GM12878 (cell line): ENCODE data around the gene URI1. TPM values are rescaled to one million over a fixed set of nuclear protein-coding genes. Genes with fewer than 3 reads are reported as not detected.

Experiments
- ATAC-seq: fragments of 200-7000 bp; cut with Tn5 transposase; 3 replicates; pipeline ENCODE4 v1.9.1; 2020; ENCODE audit warnings: mild to moderate bottlenecking, moderate library complexity
- BruUV-seq: library from RNA; stranded (reverse); fragments of 400-500 nt; replicated peaks from 2 replicates; lab custom pipeline; 2021; lab: Mats Ljungman, UMichigan
- CTCF ChIA-PET: fragments of 300-600 bp; sonication (Branson Sonifier 250); formaldehyde crosslinking; extraction: SDS; loops from one replicate; lab custom pipeline; 2021; ENCODE audit warnings: inconsistent platforms; lab: Yijun Ruan, JAX
- POLR2A ChIA-PET: fragments of 350-600 bp; formaldehyde crosslinking; extraction: SDS; loops from one replicate; lab custom pipeline; 2021; ENCODE audit warnings: inconsistent platforms; lab: Charles Lee
- RAD21 ChIA-PET: fragments of 300-600 bp; sonication (Branson Sonifier 250); formaldehyde crosslinking; loops from one replicate; lab custom pipeline; 2023; ENCODE audit warnings: antibody characterized with exemption; ENCODE audit not compliant: unreplicated experiment; lab: Charles Lee
- SMC1A ChIA-PET: fragments of 300-600 bp; sonication (Branson Sonifier 250); formaldehyde crosslinking; loops from one replicate; lab custom pipeline; 2023; ENCODE audit not compliant: unreplicated experiment, uncharacterized antibody; lab: Charles Lee
- DNase-seq: peaks from one replicate; pipeline ENCODE4 v3.0.0-alpha.2; 2011; ENCODE audit warnings: low read depth, low spot score
- FAIRE-seq: peaks from 3 replicates; lab custom pipeline; 2011; peaks lifted over from hg19 to GRCh38; lab: Jason Lieb, UNC
- H2AFZ ChIP-seq: 2 replicates; pipeline ENCODE4 v1.6.0; 2011; ENCODE audit warnings: low read depth, low read length, control low read depth; ENCODE audit not compliant: control insufficient read depth
- H3K27ac ChIP-seq: 2 replicates; pipeline ENCODE4 v1.5.1; 2011; ENCODE audit warnings: control low read depth; ENCODE audit not compliant: control insufficient read depth, insufficient read depth
- H3K27me3 ChIP-seq, 2 experiments: replicated peaks in 1 of 2; 2 replicates each; pipeline versions ENCODE4 v1.6.0 to v1.6.1; 2011; ENCODE audit warnings: low read length in 1 of 2; ENCODE audit not compliant: control insufficient read depth in 2 of 2, insufficient read depth in 2 of 2
- H3K36me3 ChIP-seq, 2 experiments: 2 replicates each; pipeline ENCODE4 v1.5.1; 2011; ENCODE audit warnings: low read length in 1 of 2; ENCODE audit not compliant: control insufficient read depth in 2 of 2, insufficient read depth in 2 of 2
- H3K4me1 ChIP-seq: 2 replicates; pipeline ENCODE4 v1.6.1; 2011; ENCODE audit warnings: mild to moderate bottlenecking, low read length, moderate library complexity, mixed read lengths; ENCODE audit not compliant: control insufficient read depth, insufficient read depth
- H3K4me2 ChIP-seq: 2 replicates; pipeline ENCODE4 v1.6.0; 2011; ENCODE audit warnings: control low read depth; ENCODE audit not compliant: control insufficient read depth, insufficient read depth
- H3K4me3 ChIP-seq: fragments of 200-600 bp; sonication (generic); 2 replicates; pipeline ENCODE4 v1.5.1; 2016
- H3K79me2 ChIP-seq: 2 replicates; pipeline ENCODE4 v1.6.0; 2011; ENCODE audit warnings: low read length; ENCODE audit not compliant: control insufficient read depth, insufficient read depth
- H3K9ac ChIP-seq: 2 replicates; pipeline ENCODE4 v1.8.0; 2011; ENCODE audit warnings: low read length, control low read depth, mixed read lengths; ENCODE audit not compliant: control insufficient read depth, insufficient read depth
- H3K9me3 ChIP-seq: replicated peaks from 3 replicates; pipeline ENCODE4 v1.5.1; 2011; ENCODE audit warnings: mild to moderate bottlenecking, low read length; ENCODE audit not compliant: control insufficient read depth, insufficient read depth
- H4K20me1 ChIP-seq: 2 replicates; pipeline ENCODE4 v1.6.0; 2011; ENCODE audit not compliant: control insufficient read depth, insufficient read depth
- ASH2L ChIP-seq: fragments of 300-600, 200-600 bp; sonication (generic); IDR thresholded peaks from 2 replicates; pipeline ENCODE4 v1.6.1; 2017; ENCODE audit warnings: low read depth, mild to moderate bottlenecking, borderline replicate concordance
- E4F1 ChIP-seq: fragments of 450-650 bp; IDR thresholded peaks from 2 replicates; pipeline ENCODE4 v1.6.1; 2018; ENCODE audit warnings: borderline replicate concordance, mild to moderate bottlenecking; ENCODE audit not compliant: partially characterized antibody
- GATAD2B ChIP-seq: fragments of 450-650 bp; conservative IDR thresholded peaks from 2 replicates; pipeline ENCODE4 v1.6.1; 2017; ENCODE audit warnings: low read depth, mild to moderate bottlenecking, moderate library complexity
- KDM1A ChIP-seq: fragments of 200-600 bp; sonication (generic); IDR thresholded peaks from 2 replicates; pipeline ENCODE4 v1.6.1; 2016; ENCODE audit warnings: borderline replicate concordance
- KLF5 ChIP-seq: fragments of 450-650 bp; IDR thresholded peaks from 2 replicates; pipeline ENCODE4 v1.6.1; 2014; ENCODE audit warnings: mild to moderate bottlenecking; ENCODE audit not compliant: partially characterized antibody
- LARP7 ChIP-seq: fragments of 450-650 bp; IDR thresholded peaks from 2 replicates; pipeline ENCODE4 v1.6.1; 2017; ENCODE audit warnings: mild to moderate bottlenecking
- NR2C1 ChIP-seq: fragments of 450-650 bp; IDR thresholded peaks from 2 replicates; pipeline ENCODE4 v1.6.1; 2017; ENCODE audit warnings: antibody characterized with exemption, mild to moderate bottlenecking, moderate library complexity
- ZBED1 ChIP-seq: IDR thresholded peaks from 2 replicates; pipeline ENCODE4 v1.6.1; 2016; ENCODE audit warnings: borderline replicate concordance
- ZNF384 ChIP-seq: IDR thresholded peaks from 2 replicates; pipeline ENCODE4 v1.6.1; 2012; ENCODE audit warnings: low read depth, mild to moderate bottlenecking, low read length, improper control_type of control experiment, borderline replicate concordance
- ZNF622 ChIP-seq: fragments of 450-650 bp; IDR thresholded peaks from 2 replicates; pipeline ENCODE4 v1.6.1; 2017; ENCODE audit warnings: mild to moderate bottlenecking, inconsistent platforms
- WGBS: methylation state at CpG from one replicate; pipeline ENCODE4 v1.1.6; 2016; ENCODE audit warnings: low lambda C conversion rate; ENCODE audit not compliant: insufficient replicate concordance, insufficient coverage; ENCODE audit errors: missing lambda C conversion rate; 5-methylcytosine and 5-hydroxymethylcytosine counted together
- in situ Hi-C: fragments of 300-500 bp; cut with MboI; formaldehyde crosslinking; loops from 9 replicates; pipeline ENCODE4 v1.14.3; 2018; ENCODE audit warnings: mixed read lengths
- intact Hi-C: fragments of 100-400 bp; cut with micrococcal nuclease; formaldehyde crosslinking; loops from one replicate; pipeline ENCODE4 v1.14.2; 2022; ENCODE audit not compliant: unreplicated experiment
- polyA plus RNA-seq, 11 experiments: library from polyadenylated mRNA; depleted of rRNA in 4 of 11; unstranded in 6 of 11; stranded (reverse) in 5 of 11; fragments of >200 nt; fragmentation: Nextera tagmentation in 4 of 11; fragmentation: Illumina TruSeq in 1 of 11; extraction: Ambion mirVana in 4 of 11; extraction: Trizol in 1 of 11; gene quantifications; 1 replicate in 1 of 11; 2 replicates in 10 of 11; pipeline versions ENCODE4 v1.2.1 to v1.2.3, GENCODE V29; 2011 to 2016; ENCODE audit warnings: inconsistent platforms in 2 of 11, missing spikeins in 2 of 11, low read depth in 1 of 11
- total RNA-seq, 4 experiments: library from RNA; depleted of rRNA in 3 of 4; stranded (reverse); fragments of >200 nt in 3 of 4; fragmentation: Illumina TruSeq in 1 of 4; extraction: Trizol in 1 of 4; gene quantifications; 2 replicates each; pipeline versions ENCODE4 v1.2.1 to v1.2.3, GENCODE V29; 2013 to 2021

Gene URI1
- total and polyA plus RNA-seq, 10 of the 15 experiments (the other 5 are each of a cell fraction or from before 2014, with no cell fraction given), result 15.2 to 94.2 (median 47.9) TPM

- SMC1A ChIA-PET, result interaction anchor here (1.2 to 3.5 kb wide), 3 partner anchors 9 to 19 kb away, joined by 3 to 11 read pairs (median 4); no protein-coding TSS in a partner anchor
- no peak for DNase-seq
- RAD21 ChIA-PET, result no interaction called here
- Histone ChIP-seq H3K9me3 (peaks cover 5% of the 10 kb centered on the region; the same call in 2 of the 3 replicates), H3K36me3 (peaks cover 4 to 15% of the 10 kb centered on the region in 2 experiments; a peak in 3 of 4 replicates), H3K27me3 (no peaks in the 10 kb centered on the region), H3K4me2 (no peak overlapping the region), H3K4me3 (no peak overlapping the region), H3K27ac (no peak overlapping the region), H4K20me1 (no peaks in the 10 kb centered on the region), H3K9ac (no peak overlapping the region)
- POLR2A ChIA-PET, result no interaction called here
- intact Hi-C loops, result no loop called here
- WGBS, result 98% methylated on average over 2 of the region's 2 CpGs
- FAIRE-seq, result no peak
- TF ChIP-seq LARP7, result no peak
- TF ChIP-seq, all 136 proteins: peak for 0
- in situ Hi-C loops, result no loop called here
- CTCF ChIA-PET, result interaction anchor here (0.7 to 1.4 kb wide), 5 partner anchors 10 to 21 kb away, joined by 3 to 6 read pairs (median 4); no protein-coding TSS in a partner anchor
- H2AFZ ChIP-seq, result no peak overlapping the region
- no peak for ATAC-seq
- peaks cover 17% of the 10 kb centered on the region for H3K79me2 ChIP-seq
- no peaks in the 10 kb centered on the region for H3K4me1 ChIP-seq
- BruUV-seq, result no TSS peak
Observed at GRCh38 chr19:29985196-29985595, 43.2 kb downstream of the URI1 start.

DNA sequence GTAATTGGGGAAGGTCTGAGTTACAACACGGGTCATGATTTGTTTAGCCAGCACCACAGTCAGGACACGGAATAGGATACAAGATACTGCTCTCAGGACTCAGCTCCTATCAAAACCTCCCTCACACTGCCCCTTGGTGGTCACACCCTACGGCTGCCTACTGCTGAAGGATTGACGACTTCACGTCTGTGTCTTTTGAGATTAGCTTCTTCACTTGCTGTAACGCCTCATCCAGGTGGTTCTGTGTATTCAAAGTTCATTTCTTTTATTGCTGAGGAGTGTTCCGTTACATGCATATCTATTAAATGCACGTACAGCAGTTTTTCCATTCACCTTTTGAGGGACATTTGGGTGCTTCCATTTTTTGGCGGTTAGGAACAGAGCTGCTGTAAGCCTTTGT is 46.3 kb downstream of the URI1 start:
- Histone ChIP-seq H4K20me1 (no peaks in the 10 kb centered on the region), H3K79me2 (no peaks in the 10 kb centered on the region; the same call in none of the 2 replicates), H3K4me3 (no peak overlapping the region), H3K4me1 (no peaks in the 10 kb centered on the region), H2AFZ (no peak overlapping the region), H3K27me3 (no peaks in the 10 kb centered on the region), H3K4me2 (no peak overlapping the region), H3K9me3 (peaks cover 17% of the 10 kb centered on the region), H3K36me3 (peaks cover 5 to 20% of the 10 kb centered on the region in 2 experiments; a peak in 3 of 4 replicates), H3K27ac (no peak overlapping the region), H3K9ac (no peak overlapping the region)
- WGBS, result 97% methylated on average over 9 of the region's 9 CpGs
- RAD21 ChIA-PET, result no interaction called here
- SMC1A ChIA-PET, result interaction anchor here (1.0 to 3.5 kb wide), 4 partner anchors 12 to 32 kb away, joined by 3 to 11 read pairs (median 4); no protein-coding TSS in a partner anchor
- in situ Hi-C loops (no loop called here), intact Hi-C loops (no loop called here)
- no peak for ATAC-seq
- CTCF ChIA-PET, result no interaction called here
- DNase-seq, result no peak
- POLR2A ChIA-PET, result no interaction called here
- FAIRE-seq, result no peak
- BruUV-seq, result no TSS peak
- no peak for TF ChIP-seq GATAD2B
- TF ChIP-seq ZNF622, result no peak
- TF ChIP-seq NR2C1, result no peak
- TF ChIP-seq ZBED1, result no peak
- no peak for TF ChIP-seq E4F1
- no peak for TF ChIP-seq KLF5
- TF ChIP-seq ZNF384, result no peak
- no peak for TF ChIP-seq ASH2L
- no peak for TF ChIP-seq KDM1A
